K562 (cell line): ENCODE results near the gene TMED4. TPM values are rescaled to one million over a fixed set of nuclear protein-coding genes. Genes with fewer than 3 reads are reported as not detected.

ENCODE experiments used
- ELK3 ChIP-seq: fragments of 450-650 bp; formaldehyde crosslinking; IDR thresholded peaks from 2 replicates; pipeline ENCODE4 v1.4.0; 2020; ENCODE audit warnings: mild to moderate bottlenecking
- FOSL1 ChIP-seq: fragments of 200-800 bp; sonication (Bioruptor generic); conservative IDR thresholded peaks from 2 replicates; pipeline ENCODE4 v1.6.1; 2016; ENCODE audit warnings: missing genetic modification characterization, missing compliant biosample characterization
- HDAC1 ChIP-seq, 2 experiments: fragments of 450-650 bp; IDR thresholded peaks; 2 replicates each; pipeline ENCODE4 v1.6.1; 2016 to 2017; ENCODE audit warnings: inconsistent platforms in 1 of 2, mild to moderate bottlenecking in 1 of 2, moderate library complexity in 1 of 2
- HIVEP1 ChIP-seq: fragments of 250-450 bp; sonication (Bioruptor Pico); IDR thresholded peaks from 2 replicates; pipeline ENCODE4 v1.4.0; 2020; ENCODE audit warnings: mild to moderate bottlenecking
- HMGN3 ChIP-seq: IDR thresholded peaks from 2 replicates; pipeline ENCODE4 v1.6.1; 2011; ENCODE audit warnings: borderline replicate concordance, low read depth, mild to moderate bottlenecking, mixed read lengths, low read length; ENCODE audit not compliant: insufficient read length; ENCODE audit errors: extremely low read depth
- HMGXB4 ChIP-seq: sonication (generic); formaldehyde crosslinking; IDR thresholded peaks from 2 replicates; pipeline ENCODE4 v1.8.1; 2023; ENCODE audit warnings: mild to moderate bottlenecking, missing genetic modification reagents
- HOMEZ ChIP-seq: fragments of 250-450 bp; sonication (Bioruptor Pico); IDR thresholded peaks from 2 replicates; pipeline ENCODE4 v1.4.0; 2020; ENCODE audit warnings: mild to moderate bottlenecking, moderate library complexity
- JUN ChIP-seq, 2 experiments: sonication (generic) in 1 of 2; formaldehyde crosslinking in 1 of 2; IDR thresholded peaks; 2 replicates each; pipeline versions ENCODE4 v1.6.1 to v1.8.0; 2012 to 2022; ENCODE audit warnings: borderline replicate concordance in 2 of 2, mild to moderate bottlenecking in 2 of 2, improper control_type of control experiment in 1 of 2, low read depth in 1 of 2, low read length in 1 of 2, missing genetic modification reagents in 1 of 2
- JUND ChIP-seq, 2 experiments: IDR thresholded peaks; 2 replicates in 1 of 2; 3 replicates in 1 of 2; pipeline ENCODE4 v1.6.1; 2011; ENCODE audit warnings: borderline replicate concordance in 2 of 2, low read depth in 2 of 2, low read length in 2 of 2, improper control_type of control experiment in 1 of 2, missing biosample characterization in 1 of 2, missing genetic modification characterization in 1 of 2, missing genetic modification reagents in 1 of 2
- MAFF ChIP-seq: IDR thresholded peaks from 2 replicates; pipeline ENCODE4 v1.6.1; 2012; ENCODE audit warnings: low read length, improper control_type of control experiment
- MAFG ChIP-seq: fragments of 450-650 bp; conservative IDR thresholded peaks from 2 replicates; pipeline ENCODE4 v1.6.1; 2016; ENCODE audit warnings: missing genetic modification characterization, missing compliant biosample characterization
- MYC ChIP-seq, 2 experiments: fragments of 250-450 bp in 1 of 2; sonication (Bioruptor Pico) in 1 of 2; IDR thresholded peaks; 2 replicates each; pipeline versions ENCODE4 v1.5.1 to v1.6.1; 2012 to 2021; ENCODE audit warnings: low read depth in 2 of 2, borderline replicate concordance in 1 of 2, improper control_type of control experiment in 1 of 2, low read length in 1 of 2, mild to moderate bottlenecking in 1 of 2, moderate library complexity in 1 of 2
- NRF1 ChIP-seq, 2 experiments: fragments of 450-650 bp; IDR thresholded peaks in 1 of 2; conservative IDR thresholded peaks in 1 of 2; 2 replicates each; pipeline ENCODE4 v1.6.1; 2014; ENCODE audit warnings: mild to moderate bottlenecking in 2 of 2
- SNRNP70 ChIP-seq: fragments of 200-400 bp; formaldehyde crosslinking; optimal IDR thresholded peaks from 2 replicates; pipeline ENCODE3; 2017; ENCODE audit warnings: low read depth, low read length
- SOX6 ChIP-seq: fragments of 450-650 bp; IDR thresholded peaks from 2 replicates; pipeline ENCODE4 v1.6.1; 2014; ENCODE audit warnings: mild to moderate bottlenecking
- TGIF2 ChIP-seq: sonication (generic); formaldehyde crosslinking; IDR thresholded peaks from 2 replicates; pipeline ENCODE4 v1.8.1; 2022; ENCODE audit warnings: mild to moderate bottlenecking, missing genetic modification reagents, moderate library complexity
- THRB ChIP-seq: fragments of 450-650 bp; formaldehyde crosslinking; conservative IDR thresholded peaks from 2 replicates; pipeline ENCODE4 v1.4.0; 2022; ENCODE audit warnings: mild to moderate bottlenecking, missing genetic modification characterization
- ZNF239 ChIP-seq: fragments of 250-450 bp; sonication (Bioruptor Pico); IDR thresholded peaks from 2 replicates; pipeline ENCODE4 v1.4.0; 2020; ENCODE audit warnings: mild to moderate bottlenecking
- ZNF253 ChIP-seq: fragments of 250-450 bp; sonication (Bioruptor Pico); conservative IDR thresholded peaks from 2 replicates; pipeline ENCODE4 v1.6.1; 2021; ENCODE audit warnings: mild to moderate bottlenecking
- ZNF384 ChIP-seq: IDR thresholded peaks from 2 replicates; pipeline ENCODE4 v1.6.1; 2012; ENCODE audit warnings: low read depth, low read length, improper control_type of control experiment
- ZNF431 ChIP-seq: sonication (generic); formaldehyde crosslinking; IDR thresholded peaks from 2 replicates; pipeline ENCODE4 v1.8.0; 2022; ENCODE audit warnings: mild to moderate bottlenecking, missing genetic modification reagents
- polyA plus RNA-seq, 8 experiments: library from polyadenylated mRNA; depleted of rRNA in 4 of 8; stranded (reverse) in 5 of 8; unstranded in 3 of 8; fragments of >200 nt; fragmentation: Nextera tagmentation in 2 of 8; fragmentation: Illumina TruSeq in 1 of 8; extraction: Ambion mirVana in 2 of 8; extraction: Trizol in 1 of 8; gene quantifications; 2 replicates each; pipeline versions ENCODE4 v1.2.1 to v1.2.3, GENCODE V29; 2011 to 2014; ENCODE audit warnings: inconsistent platforms in 1 of 8, missing spikeins in 1 of 8
- total RNA-seq, 7 experiments: library from RNA; depleted of rRNA in 6 of 7; stranded (reverse); fragments of >200 nt in 6 of 7; fragmentation: Illumina TruSeq in 2 of 7; extraction: Trizol in 2 of 7; gene quantifications; 2 replicates each; pipeline versions ENCODE4 v1.2.1 to v1.2.3, GENCODE V29; 2011 to 2021; ENCODE audit warnings: low replicate concordance in 1 of 7

The TMED4 gene
- total and polyA plus RNA-seq, 9 of the 15 experiments (the other 6 are each of a cell fraction or from before 2014, with no cell fraction given) = 20.3 to 64.0 (median 42.1) TPM

GRCh38 chr7:44561962-44562621 is 19.9 kb downstream of the TMED4 start (continued):
- TF ChIP-seq JUN (IDR thresholded peaks at IDR 0.05; ENCODE audit: borderline replicate concordance, low read depth, low read length) (0 out of 2 replicates have a peak, but pooled peaks have one; percentile 31), JUN (CRISPR knock-in tag; IDR thresholded peaks at IDR 0.05; ENCODE audit: borderline replicate concordance) (no peak), NRF1 (conservative IDR thresholded peaks at IDR 0.05 in 1 of 2, IDR thresholded peaks at IDR 0.05 in 1 of 2) (peak in 1 of 2 experiments; percentile 26; a peak in 1 of 4 replicates), FOSL1 (peak; percentile 63), MAFF (peak; percentile 77; the same call in 1 of the 2 replicates), SNRNP70 (no peak), TGIF2 (CRISPR knock-in tag) (no peak), ELK3 (no peak), HIVEP1 (CRISPR knock-in tag) (no peak), ZNF253 (CRISPR knock-in tag) (no peak), MAFG (tag) (peak; percentile 85), MYC (IDR thresholded peaks at IDR 0.05; ENCODE audit: low read depth, low read length) (no peak), MYC (CRISPR knock-in tag; IDR thresholded peaks at IDR 0.05; ENCODE audit: borderline replicate concordance, low read depth) (no peak), THRB (CRISPR knock-in tag) (no peak), ZNF239 (no peak), HOMEZ (CRISPR knock-in tag) (no peak), HMGXB4 (0 out of 2 replicates have a peak, but pooled peaks have one; percentile 23), JUND (IDR thresholded peaks at IDR 0.05; ENCODE audit: borderline replicate concordance, low read depth, low read length) (peak; percentile 77; the same call in 1 of the 2 replicates), JUND (tag; IDR thresholded peaks at IDR 0.05; ENCODE audit: borderline replicate concordance, low read depth, low read length) (peak; percentile 71; the same call in 1 of the 3 replicates), HMGN3 (no peak), HDAC1 (IDR thresholded peaks at IDR 0.05) (no peak), ZNF431 (CRISPR knock-in tag) (no peak), SOX6 (no peak), ZNF384 (no peak)
